Measurements from ENCODE around the gene C10orf88. TPM values are rescaled to one million over a fixed set of nuclear protein-coding genes. Genes with fewer than 3 reads are reported as not detected.

The C10orf88 gene
- total RNA-seq, 1 experiment from 2014 or later, result 6.2 TPM

GRCh38 chr10:122998360-122998917, 44.4 kb upstream of the C10orf88 start:
- no peak overlapping the region for H2AFZ ChIP-seq (ENCODE audit: low read length)
- ChIA-PET CTCF (no interaction called here), POLR2A (ENCODE audit: unreplicated experiment) (no interaction called here)
- no peaks in the 10 kb centered on the region for H3F3A ChIP-seq (ENCODE audit: low read length, unreplicated experiment)
- TF ChIP-seq EZH2phosphoT487 (IDR thresholded peaks at IDR 0.05; ENCODE audit: borderline replicate concordance, low read length) (no peak), EZH2 (IDR thresholded peaks at IDR 0.05; ENCODE audit: low read length, unreplicated experiment) (no peak), CTCF (conservative IDR thresholded peaks at IDR 0.05; ENCODE audit: low read depth, low read length) (no peak)
- intact Hi-C loops (cut with micrococcal nuclease), result no loop called here
- peaks cover 5% of the 10 kb centered on the region; the same call in 1 of the 2 replicates for H3K4me1 ChIP-seq (ENCODE audit: insufficient read depth, low read length)
- H3K9me2 ChIP-seq (replicated peaks; ENCODE audit: low read length), result no peaks in the 10 kb centered on the region
- no peak overlapping the region for H3K27ac ChIP-seq (ENCODE audit: low read length)
- no peak overlapping the region for H3K4me3 ChIP-seq (ENCODE audit: low read length)
- ATAC-seq (no peak), DNase-seq (no peak)
- no TSS peak for BruUV-seq (replicated peaks)
- H3K27me3 ChIP-seq (ENCODE audit: low read length), result no peaks in the 10 kb centered on the region
- no peaks in the 10 kb centered on the region for H4K20me1 ChIP-seq (ENCODE audit: low read length)
- peaks cover 25% of the 10 kb centered on the region for H3K79me2 ChIP-seq (ENCODE audit: low read length)
- no peaks in the 10 kb centered on the region for H3K9me3 ChIP-seq (ENCODE audit: low read length)
- H3K4me2 ChIP-seq (ENCODE audit: low read length), result no peak overlapping the region
- H3K36me3 ChIP-seq (ENCODE audit: low read depth, low read length), result no peaks in the 10 kb centered on the region
- H3K9ac ChIP-seq (ENCODE audit: low read length), result no peak overlapping the region

DNA sequence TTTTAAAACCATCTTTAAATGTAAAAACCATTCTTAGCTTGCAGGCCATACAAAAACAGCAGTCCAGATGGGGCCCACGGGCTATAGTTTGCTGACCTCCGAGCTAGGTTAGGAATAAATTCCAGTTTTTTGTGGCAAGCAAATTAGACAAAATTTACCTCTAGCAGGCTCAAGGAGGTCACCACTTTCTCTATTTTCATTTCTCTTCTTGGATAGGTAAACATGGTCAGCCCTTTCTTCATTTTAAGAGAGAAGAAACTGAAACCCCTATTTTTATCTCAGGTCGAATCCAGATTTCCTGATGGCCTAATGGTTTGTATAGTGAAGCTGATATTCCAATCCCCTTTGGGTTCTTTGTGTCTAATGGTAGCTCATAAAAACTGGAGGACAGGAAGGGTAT, 43.8 kb upstream of the C10orf88 start:
- ChIA-PET POLR2A (ENCODE audit: unreplicated experiment) (no interaction called here), CTCF (no interaction called here)
- no peaks in the 10 kb centered on the region for H3K9me3 ChIP-seq (ENCODE audit: low read length)
- H3K27me3 ChIP-seq (ENCODE audit: low read length), result no peaks in the 10 kb centered on the region
- H3K9me2 ChIP-seq (replicated peaks; ENCODE audit: low read length), result no peaks in the 10 kb centered on the region
- no peak overlapping the region for H3K9ac ChIP-seq (ENCODE audit: low read length)
- H3K36me3 ChIP-seq (ENCODE audit: low read depth, low read length), result no peaks in the 10 kb centered on the region
- no peak for TF ChIP-seq EZH2phosphoT487 (IDR thresholded peaks at IDR 0.05; ENCODE audit: borderline replicate concordance, low read length)
- TF ChIP-seq EZH2 (IDR thresholded peaks at IDR 0.05; ENCODE audit: low read length, unreplicated experiment), result no peak
- TF ChIP-seq CTCF (conservative IDR thresholded peaks at IDR 0.05; ENCODE audit: low read depth, low read length), result no peak
- no peak overlapping the region for H3K4me2 ChIP-seq (ENCODE audit: low read length)
- no peaks in the 10 kb centered on the region for H3F3A ChIP-seq (ENCODE audit: low read length, unreplicated experiment)
- H3K4me3 ChIP-seq (ENCODE audit: low read length), result no peak overlapping the region
- H4K20me1 ChIP-seq (ENCODE audit: low read length), result no peaks in the 10 kb centered on the region
- ATAC-seq (no peak), DNase-seq (no peak)
- peaks cover 5% of the 10 kb centered on the region; the same call in 1 of the 2 replicates for H3K4me1 ChIP-seq (ENCODE audit: insufficient read depth, low read length)
- no peak overlapping the region for H2AFZ ChIP-seq (ENCODE audit: low read length)
- peaks cover 22% of the 10 kb centered on the region for H3K79me2 ChIP-seq (ENCODE audit: low read length)
- intact Hi-C loops (cut with micrococcal nuclease), result no loop called here
- BruUV-seq (replicated peaks), result no TSS peak
- H3K27ac ChIP-seq (ENCODE audit: low read length), result no peak overlapping the region

- Histone ChIP-seq H3K4me3 (ENCODE audit: low read length) (no peak overlapping the region), H2AFZ (ENCODE audit: low read length) (no peak overlapping the region), H3K27me3 (ENCODE audit: low read length) (no peaks in the 10 kb centered on the region), H3K27ac (ENCODE audit: low read length) (no peak overlapping the region), H3K79me2 (ENCODE audit: low read length) (peaks cover 18% of the 10 kb centered on the region), H3F3A (ENCODE audit: low read length, unreplicated experiment) (no peaks in the 10 kb centered on the region), H3K9ac (ENCODE audit: low read length) (no peak overlapping the region), H3K9me2 (replicated peaks; ENCODE audit: low read length) (no peaks in the 10 kb centered on the region), H3K4me1 (ENCODE audit: insufficient read depth, low read length) (peaks cover 5% of the 10 kb centered on the region; the same call in 1 of the 2 replicates), H3K4me2 (ENCODE audit: low read length) (no peak overlapping the region), H3K9me3 (ENCODE audit: low read length) (no peaks in the 10 kb centered on the region), H4K20me1 (ENCODE audit: low read length) (no peaks in the 10 kb centered on the region), H3K36me3 (ENCODE audit: low read depth, low read length) (no peaks in the 10 kb centered on the region)
- no peak for TF ChIP-seq EZH2 (IDR thresholded peaks at IDR 0.05; ENCODE audit: low read length, unreplicated experiment)
- no peak for TF ChIP-seq EZH2phosphoT487 (IDR thresholded peaks at IDR 0.05; ENCODE audit: borderline replicate concordance, low read length)
- ChIA-PET CTCF (no interaction called here), POLR2A (ENCODE audit: unreplicated experiment) (no interaction called here)
- no TSS peak for BruUV-seq (replicated peaks)
- no peak for ATAC-seq
- intact Hi-C loops (cut with micrococcal nuclease), result no loop called here
- no peak for DNase-seq
These were observed 41.9 kb upstream of the C10orf88 start for GRCh38 chr10:122995936-122996335.
